HG03060 (cell line): Measurements from ENCODE around the gene MCCC1.
"Not testable (repeated sequence)": the region's sequence is repeated elsewhere in the genome, so short reads cannot be mapped to it uniquely, and the experiment has no call there.

Experiments used
- ATAC-seq: cut with Tn5 transposase; IDR thresholded peaks from one replicate; pipeline ENCODE4 v1.9.1; 2021; ENCODE audit warnings: low read depth, moderate number of reproducible peaks; ENCODE audit not compliant: unreplicated experiment

Gene MCCC1

DNA sequence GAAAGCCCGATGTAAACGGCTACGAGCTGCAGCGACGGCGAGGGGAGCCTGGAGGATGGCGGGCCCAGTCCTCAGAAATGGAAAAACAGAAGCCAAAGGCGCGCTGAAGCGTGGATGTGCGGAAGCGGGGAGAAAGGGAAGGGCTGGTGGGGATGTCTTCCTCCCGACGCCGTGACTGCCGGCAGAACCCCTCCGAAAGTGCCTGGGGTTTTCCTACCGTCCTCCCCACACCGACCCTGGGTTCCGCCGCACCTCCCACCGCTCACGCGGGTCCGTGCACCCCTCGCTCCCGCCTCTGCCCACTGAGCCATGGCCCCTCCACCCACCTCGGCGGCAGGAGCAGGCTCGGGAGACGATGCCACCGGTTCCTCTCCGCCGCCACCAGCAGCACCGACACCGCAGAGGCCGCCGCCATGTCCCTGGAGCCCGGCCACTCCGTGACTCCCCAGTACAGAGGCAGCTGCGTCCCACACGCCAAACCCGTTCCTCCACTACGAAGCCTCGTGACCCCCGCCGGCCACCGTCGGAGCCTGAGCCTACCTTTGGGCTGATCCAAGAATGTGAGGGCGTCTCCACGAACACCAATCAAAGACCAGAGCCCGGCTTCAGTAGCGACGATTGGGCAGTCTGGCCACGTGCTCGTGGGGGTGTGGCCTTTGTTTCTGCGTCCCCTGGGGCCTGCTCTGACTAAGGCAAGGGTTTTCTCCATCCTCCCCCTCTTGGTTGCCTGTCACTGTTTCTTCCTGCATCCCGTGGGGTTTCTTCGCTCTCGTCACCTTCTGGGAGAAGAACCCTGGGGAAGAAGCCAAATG is at the start of gene MCCC1:
TSS of gene MCCC1 (minus strand) at position 471 of the 812 bp plus-strand sequence. CDS start at position 415, 56 bp downstream.
- ATAC-seq: peak; percentile 99

DNA sequence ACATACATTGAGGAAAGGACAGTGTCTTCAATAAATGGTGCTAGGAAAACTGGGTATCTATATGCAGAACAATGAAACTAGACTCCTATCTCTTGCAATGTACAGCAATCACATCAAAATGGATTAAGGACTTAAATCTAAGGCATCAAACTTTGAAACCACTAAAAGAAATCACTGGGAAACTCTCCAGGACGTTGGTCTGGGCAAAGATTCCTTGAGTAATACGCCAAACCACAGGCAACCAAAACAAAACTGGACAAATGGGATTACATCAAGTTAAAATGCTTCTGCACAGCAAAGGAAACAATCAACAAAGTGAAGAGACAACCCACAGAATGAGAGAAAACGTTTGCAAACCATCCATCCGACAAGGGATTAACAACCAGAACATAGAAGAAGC is 48.8 kb upstream of the MCCC1 start:
- no peak for ATAC-seq

DNA sequence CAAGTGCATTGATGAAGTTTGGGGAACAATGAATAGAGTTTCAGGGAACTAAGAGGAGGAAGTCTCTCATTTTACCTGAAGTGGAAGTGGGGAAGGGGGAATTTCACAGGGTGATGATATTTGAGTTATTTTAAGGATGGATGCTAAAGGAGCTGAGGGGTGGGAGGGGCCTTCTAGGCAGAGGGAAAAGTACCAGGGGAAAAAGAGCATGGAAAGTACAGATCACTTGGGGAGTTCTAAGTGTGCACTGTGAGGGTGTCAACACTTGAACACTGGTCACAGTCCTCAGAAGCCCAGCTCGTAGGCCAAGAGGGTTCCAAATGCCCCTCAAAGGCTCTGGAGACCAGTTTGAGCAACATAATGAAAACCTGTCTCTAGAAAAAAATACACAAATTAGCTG is 45.1 kb upstream of the MCCC1 start:
- no peak for ATAC-seq

DNA sequence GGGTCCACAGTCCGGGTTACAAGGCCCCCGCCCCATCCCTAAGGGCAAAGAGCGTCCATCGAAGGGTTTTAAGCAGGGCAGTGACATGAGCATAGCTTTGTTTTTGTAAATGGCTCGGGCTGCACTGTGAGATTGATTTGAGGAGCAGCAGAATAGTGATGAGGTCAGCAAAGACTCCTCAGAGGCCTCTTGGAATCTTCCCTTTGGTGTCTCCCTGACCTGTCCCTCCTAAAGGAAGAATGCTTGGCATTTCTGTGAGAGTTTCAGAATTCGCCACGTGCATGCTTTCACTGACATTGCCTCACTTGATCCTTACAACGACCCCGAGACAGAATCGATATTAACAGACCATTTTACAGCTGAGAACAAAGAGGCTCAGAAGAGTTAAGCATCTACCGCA is 42.9 kb upstream of the MCCC1 start:
- ATAC-seq: no peak

DNA sequence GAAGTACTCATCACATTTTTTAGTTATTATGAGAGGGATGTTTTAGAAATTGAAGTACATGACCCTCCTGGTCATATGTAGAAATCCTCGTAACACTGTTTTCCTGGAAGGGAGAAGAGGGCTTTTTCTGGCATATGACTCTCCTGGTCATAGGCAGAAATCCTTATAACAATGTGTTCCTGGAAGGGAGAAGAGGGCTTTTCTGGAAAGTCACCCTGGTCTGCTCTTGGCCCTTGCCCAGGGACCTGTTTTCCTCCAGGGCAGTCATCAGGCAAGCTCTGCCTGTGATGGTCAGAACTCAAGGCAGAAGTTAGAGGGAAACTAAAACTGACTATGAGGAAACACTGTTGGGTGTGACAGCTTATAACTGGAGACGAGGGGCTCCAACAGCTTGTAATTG is 35.5 kb upstream of the MCCC1 start:
- ATAC-seq: no peak

DNA sequence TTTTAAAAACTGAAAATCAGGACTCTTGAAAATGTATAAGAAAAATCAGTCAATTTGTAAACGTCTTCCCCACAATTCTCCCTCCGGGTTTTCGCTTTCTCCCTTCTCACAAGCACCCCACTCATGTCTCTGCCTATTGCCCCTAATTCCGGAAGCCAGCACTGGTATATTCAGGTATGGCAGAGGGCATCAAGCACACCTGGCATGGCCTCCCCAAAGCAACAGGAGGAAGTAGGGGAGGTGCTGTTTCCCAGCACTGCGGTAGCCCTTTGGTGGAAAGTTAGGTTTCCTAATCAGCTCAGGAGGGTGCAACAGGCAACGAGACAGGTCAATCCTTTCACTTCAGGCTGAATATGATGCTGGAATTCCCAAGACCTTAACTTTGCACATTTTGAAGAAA is 33.1 kb upstream of the MCCC1 start:
- ATAC-seq: no peak

DNA sequence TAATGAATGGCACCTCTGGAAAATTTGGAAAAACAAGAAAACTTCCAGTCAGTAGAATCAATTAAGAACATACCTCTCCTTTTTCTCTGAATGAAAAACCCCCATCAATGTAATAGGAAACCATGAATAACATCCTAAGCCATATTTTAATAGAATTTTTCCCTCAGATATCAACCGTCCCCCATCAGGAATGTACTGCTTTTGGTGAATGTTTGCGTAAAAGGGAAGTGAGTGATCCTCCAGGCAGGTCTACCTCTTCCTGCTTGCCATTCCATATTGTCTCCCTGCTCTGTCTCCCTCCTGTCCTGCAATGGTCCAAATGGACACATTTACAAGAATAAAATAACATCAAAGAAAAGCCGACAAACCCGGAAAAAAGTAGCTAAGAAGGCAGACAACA is 32.4 kb upstream of the MCCC1 start:
- ATAC-seq: no peak

DNA sequence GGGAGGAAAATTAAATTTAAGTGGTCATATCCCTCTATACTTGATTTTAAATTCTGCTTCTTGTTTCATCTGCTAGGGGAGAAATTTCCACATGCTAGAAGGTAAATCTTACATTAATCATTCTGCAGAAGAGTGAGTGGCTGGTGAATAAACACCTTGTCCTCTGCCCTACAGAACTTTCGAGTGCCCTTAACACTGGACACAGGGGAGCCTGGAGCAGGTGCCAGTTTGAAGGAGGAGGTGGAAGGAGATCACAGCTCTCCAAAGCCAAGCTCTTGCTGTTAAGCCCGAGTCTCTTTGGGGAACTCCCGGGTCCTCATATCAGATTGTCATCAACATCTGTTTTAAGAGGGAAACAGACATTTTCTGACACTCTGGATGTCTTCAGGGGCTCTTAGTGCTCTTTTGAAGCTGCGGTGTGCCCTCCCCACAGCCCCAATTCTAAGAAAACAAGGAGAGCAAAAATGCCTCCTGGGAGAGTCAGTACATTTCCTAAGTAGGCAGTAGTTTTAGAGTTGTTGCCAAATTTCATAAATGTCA is 32.0 kb upstream of the MCCC1 start:
- no peak for ATAC-seq

DNA sequence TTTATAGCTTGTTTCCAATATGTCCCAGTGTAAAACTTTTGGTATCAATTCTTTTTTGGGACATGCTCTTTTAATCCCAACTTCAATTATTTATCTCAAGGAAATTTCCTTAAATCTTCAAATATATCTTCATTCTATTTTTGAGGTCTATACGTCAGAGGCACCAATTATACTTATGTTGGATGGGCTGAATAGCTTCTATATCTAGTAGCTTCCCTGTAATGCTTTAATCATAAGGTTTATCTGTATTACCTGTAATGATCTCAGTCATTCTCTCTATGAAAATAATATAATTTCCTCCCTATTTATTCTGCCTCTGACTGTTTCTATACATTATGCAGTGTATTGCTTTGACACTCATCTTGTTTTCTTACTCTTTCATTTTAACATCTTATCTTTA is 29.9 kb upstream of the MCCC1 start:
- ATAC-seq: no peak

DNA sequence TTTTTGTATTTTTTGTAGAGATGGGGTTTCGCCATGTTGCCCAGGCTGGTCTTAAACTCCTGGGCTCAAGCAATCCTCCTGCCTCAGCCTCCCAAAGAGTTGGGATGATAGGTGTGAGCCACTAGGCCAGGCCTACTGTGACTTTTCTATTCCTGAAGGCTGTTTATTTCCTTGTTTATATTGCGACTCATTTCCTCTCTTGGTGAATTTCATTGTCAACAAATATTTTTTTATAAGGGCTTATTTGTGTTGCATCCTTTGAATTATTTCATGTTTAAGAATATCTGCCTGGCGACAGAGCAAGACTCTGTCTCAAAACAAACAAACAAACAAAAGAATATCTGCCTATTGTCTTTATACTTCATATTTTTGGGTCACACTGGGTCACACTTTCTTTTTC is 29.4 kb upstream of the MCCC1 start:
- no peak for ATAC-seq

DNA sequence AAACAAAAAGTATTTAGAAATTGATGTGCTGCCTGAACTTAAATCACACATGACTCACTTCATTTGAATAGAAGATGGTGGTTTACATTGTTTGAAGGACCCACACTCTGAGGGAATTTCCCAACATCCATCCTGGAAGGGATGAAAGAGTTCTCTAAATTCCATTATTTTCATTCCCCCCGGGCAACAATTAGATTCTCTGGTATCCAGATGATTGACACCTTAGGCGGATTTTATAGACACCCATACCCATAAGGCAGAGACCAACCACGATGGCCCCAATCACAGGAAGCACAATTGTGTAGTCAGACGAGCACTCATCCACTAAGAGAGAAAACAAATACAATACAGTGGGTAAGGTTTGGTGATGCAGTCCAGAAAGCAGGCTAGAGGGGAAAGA is 24.6 kb upstream of the MCCC1 start:
- ATAC-seq: no peak

DNA sequence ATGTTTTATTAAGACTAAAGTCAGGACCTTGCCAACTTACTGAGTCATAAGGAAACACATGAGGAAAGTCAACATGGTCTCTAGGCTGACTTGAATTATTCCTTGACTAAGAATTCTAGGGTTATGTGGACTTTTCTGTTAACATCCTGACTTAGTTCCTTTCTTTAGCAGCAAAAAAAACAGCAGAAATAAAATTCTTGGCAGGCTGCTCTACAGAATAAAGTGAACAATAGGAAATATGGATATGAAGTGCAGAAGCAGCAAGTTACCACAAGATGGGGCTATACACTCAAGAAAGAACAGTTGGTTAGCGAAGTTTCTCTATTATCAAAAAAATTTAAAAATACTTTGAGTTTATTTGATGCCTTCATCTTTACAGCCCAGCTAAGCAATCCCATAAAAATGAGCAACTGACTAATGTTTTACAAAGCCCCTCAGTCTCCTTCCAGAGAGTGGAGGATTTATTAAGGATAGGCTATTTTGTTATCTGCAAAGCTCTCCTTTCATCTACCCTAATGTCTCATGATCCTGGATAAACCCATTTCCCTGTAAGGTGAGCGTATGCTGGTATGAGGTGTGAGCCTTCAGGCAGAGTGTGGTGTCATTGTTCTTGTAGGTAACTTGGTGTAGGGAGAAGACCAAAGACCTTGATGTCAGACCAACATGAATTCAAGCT is 23.1 kb upstream of the MCCC1 start:
- ATAC-seq: no peak

DNA sequence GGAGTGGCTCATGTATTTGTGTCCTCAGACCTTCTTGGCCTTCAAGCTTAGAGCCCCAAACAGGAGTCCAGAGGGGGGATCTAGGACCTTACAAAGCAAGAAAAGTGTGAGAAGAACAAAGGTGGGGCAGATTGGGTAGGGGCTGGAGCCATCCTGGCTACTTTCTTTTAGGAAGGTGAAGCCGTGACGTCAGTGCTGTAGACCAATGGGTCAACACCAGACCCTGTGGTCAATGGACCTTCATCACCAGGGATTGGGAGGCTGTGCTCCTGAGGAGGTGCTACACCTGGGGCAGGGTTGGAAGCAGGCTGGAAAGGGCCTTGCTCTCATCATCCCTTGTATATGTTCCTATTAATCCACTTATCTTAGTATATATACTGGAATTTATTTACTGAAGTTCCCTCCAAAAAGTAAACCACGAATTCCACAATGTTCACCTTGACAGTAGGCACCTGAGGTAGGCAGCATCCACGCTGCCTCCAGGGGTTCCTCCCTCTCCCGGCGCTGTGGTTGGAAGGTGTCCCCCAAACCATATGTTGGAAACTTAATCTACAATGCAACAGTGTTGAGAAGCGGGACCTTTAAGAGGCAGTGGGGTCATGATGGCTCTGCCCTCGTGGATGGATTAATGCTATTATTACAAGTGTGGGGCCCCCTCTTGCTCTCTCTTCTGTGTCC is 21.4 kb upstream of the MCCC1 start:
- ATAC-seq: no peak

DNA sequence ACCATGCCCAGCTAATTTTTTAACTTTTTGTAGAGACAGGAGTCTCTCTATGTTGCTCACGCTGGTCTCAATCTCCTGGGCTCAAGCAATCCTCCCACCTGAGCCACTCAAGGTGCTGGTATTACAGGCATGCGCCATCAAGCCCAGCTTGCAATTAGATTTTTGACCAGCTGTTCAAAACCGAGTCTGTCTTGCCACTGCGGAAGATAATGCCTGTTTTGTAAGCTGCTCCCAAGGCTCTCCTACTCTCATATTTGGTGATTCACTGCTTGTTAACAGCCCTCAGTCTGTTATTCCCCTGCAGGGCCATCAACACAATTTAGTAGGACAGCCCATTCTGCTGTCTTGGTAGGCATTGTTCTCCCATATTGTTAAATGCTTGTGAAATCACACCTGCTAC is 17.8 kb upstream of the MCCC1 start:
- no peak for ATAC-seq

DNA sequence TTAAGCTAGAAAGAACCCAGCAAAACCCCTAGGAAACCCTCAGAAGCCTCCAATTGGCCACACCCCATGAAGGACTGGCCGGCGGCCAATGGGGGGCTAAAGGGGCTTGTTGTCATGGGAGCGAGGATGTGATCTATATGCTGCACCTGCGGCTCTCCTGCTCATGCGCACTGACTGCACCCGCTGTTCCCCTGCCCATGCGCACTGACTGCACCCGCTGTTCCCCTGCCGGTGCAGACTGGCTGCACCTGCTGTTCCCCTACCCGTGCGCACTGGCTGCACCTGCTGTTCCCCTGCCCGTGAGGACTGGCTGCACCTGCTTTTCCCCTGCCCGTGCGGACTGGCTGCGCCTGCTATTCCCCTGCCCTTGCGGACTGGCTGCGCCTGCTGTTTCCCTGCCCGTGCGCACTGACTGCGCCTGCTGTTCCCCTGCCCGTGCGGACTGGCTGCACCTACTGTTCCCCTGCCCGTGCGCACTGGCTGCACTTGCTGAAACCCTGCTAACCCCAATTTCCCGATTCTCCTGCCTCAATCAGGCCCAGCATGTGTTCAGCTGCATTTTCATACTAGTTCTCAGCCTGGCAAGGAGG is 16.8 kb upstream of the MCCC1 start:
- peak; percentile 60 for ATAC-seq

DNA sequence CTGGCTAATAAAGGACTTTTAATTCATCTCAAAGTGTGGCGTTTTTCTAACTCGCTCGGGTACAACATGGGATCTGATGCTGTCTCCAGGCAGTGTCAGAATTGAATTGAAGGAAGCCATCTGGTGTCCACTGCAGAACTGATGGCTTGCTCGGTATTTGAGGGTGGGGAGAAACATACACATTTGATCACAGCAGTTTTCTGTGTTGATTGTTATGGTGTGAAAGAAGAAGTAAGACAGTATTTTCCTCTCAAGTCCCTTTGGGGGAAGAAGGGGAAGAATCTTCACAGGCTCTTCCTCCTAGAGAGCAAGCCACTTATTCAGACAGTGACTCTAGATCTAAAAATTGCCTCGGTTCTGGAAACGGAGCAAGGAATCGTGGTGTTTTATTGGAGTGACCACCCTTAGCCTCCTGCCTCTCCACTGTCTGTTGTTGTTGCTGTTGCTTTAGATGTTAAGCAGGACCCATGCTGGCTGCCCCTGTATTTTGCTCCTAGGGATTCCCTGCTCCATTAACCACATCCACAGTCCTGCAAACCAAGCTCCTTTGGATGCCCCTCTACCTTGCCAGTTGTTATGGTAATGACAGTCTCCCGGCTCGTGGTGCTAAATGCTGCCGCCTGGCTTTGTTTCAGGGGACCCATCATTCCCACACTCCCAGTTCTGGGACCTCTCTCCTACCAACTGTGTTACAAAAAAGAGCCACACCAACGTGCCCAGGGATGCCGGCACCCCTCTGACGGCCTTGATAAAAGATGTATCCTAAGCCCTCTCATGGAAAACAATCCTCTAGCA is 15.3 kb upstream of the MCCC1 start:
- no peak for ATAC-seq

DNA sequence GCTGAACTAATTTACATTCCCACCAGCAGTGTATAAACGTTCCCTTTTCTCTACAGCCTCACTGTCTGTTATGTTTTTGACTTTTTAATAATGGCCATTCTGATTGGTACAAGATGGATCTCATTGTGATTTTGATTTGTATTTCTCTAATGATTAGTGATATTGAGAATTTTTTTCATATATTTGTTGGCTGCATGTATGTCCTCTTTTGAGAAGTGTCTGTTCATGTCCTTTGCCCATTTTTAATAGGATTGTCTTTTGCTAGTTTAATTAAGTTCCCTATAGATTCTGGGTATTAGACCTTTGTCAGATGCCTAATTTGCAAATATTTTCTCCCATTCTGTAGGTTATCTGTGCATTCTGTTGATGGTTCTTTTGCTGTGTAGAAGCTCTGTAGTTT is 10.6 kb upstream of the MCCC1 start:
- ATAC-seq: not testable (repeated sequence)

DNA sequence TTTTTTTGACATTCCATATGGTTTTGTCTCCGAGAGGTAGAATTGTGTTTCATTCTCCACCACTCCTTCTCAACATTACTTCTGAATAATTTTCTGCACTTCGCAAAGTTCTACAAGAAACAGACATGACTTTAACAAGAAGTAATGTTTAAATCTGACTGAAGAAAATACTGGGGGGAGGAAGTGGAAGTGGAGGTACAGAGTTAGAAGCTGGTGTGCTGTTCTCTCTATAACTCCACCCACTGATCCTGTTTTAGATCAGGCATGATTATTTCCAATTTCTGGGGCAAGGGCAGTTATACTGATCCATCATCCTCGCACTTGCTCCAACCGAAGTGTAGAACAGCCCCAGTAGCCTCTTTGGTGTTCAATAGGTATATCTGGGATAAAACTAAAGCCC is 9.2 kb upstream of the MCCC1 start:
- ATAC-seq: no peak

DNA sequence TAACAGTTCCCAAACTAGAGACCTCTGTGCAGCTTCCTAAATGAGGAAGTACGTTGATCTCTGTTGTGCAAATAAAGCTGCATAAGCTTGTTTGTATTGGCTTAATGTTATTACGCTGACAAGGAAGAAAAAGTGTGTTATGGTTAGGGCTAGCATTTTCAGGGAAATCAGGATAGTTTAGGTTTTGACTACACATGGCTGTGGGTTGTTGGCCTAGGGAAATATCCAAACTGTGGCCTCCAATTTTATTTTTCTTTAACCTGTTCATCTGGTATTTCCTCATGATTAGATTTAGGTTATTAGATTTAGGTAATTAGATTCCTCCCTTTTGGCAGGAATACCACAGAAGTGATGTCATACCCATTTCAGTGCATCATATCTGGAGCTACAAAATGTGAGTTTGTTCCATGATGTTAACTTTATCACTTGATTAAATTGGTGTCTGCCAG is 8.7 kb upstream of the MCCC1 start:
- no peak for ATAC-seq

DNA sequence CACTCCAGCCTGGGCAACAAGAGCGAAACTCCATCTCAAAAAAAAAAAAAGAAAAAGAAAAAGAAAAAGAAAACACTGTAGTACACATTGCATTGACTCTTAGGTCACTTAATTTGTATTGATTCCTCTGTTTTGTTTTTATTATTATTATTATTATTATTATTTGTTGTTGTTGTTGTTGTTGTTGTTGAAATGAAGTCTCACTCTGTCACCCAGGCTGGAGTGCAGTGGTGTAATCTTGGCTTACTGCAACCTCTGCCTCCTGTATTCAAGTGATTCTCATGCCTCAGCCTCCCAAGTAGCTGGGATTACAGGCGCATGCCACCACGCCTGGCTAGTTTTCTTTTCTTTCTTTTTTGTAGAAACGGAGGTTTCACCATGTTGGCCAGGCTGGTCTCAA is 8.1 kb upstream of the MCCC1 start:
- not testable (repeated sequence) for ATAC-seq
